GM19035 (cell line): ENCODE results near the gene DHRSX.
"Not testable (repeated sequence)": the region's sequence is repeated elsewhere in the genome, so short reads cannot be mapped to it uniquely, and the experiment has no call there.

Experiments used
- ATAC-seq: cut with Tn5 transposase; IDR thresholded peaks from one replicate; pipeline ENCODE4 v1.9.1; 2021; ENCODE audit not compliant: unreplicated experiment

The DHRSX gene

GRCh38 chrX:2520539-2520938, 19.8 kb upstream of the DHRSX start:
- ATAC-seq = no peak

- ATAC-seq = not testable (repeated sequence)
These were observed 18.9 kb upstream of the DHRSX start for GRCh38 chrX:2519638-2520037.

- peak; percentile 4 for ATAC-seq
These were observed 16.3 kb upstream of the DHRSX start for GRCh38 chrX:2517055-2517454.

- ATAC-seq = peak; percentile 56
These were observed 15.8 kb upstream of the DHRSX start for GRCh38 chrX:2516623-2517022.

- ATAC-seq = no peak
These were observed 13.4 kb upstream of the DHRSX start for GRCh38 chrX:2514131-2514530.

GRCh38 chrX:2513121-2513664, 12.4 kb upstream of the DHRSX start:
- ATAC-seq = no peak

- ATAC-seq = no peak
These were observed 11.7 kb upstream of the DHRSX start for GRCh38 chrX:2512501-2512900.

GRCh38 chrX:2511326-2511725, 10.6 kb upstream of the DHRSX start:
- no peak for ATAC-seq

GRCh38 chrX:2508648-2509335, 8.0 kb upstream of the DHRSX start:
- no peak for ATAC-seq

GRCh38 chrX:2507904-2508627, 7.3 kb upstream of the DHRSX start:
- ATAC-seq = no peak

- ATAC-seq = no peak
These were observed 6.4 kb upstream of the DHRSX start for GRCh38 chrX:2507196-2507595.

- ATAC-seq = not testable (repeated sequence)
These were observed 4.6 kb upstream of the DHRSX start for GRCh38 chrX:2505341-2505740.

- ATAC-seq = no peak
These were observed 4.0 kb upstream of the DHRSX start for GRCh38 chrX:2504706-2505332.

- ATAC-seq = no peak
These were observed 3.1 kb upstream of the DHRSX start for GRCh38 chrX:2503591-2504500.

- no peak for ATAC-seq
These were observed 2.1 kb upstream of the DHRSX start for GRCh38 chrX:2502668-2503519.

GRCh38 chrX:2502120-2502667, 1.4 kb upstream of the DHRSX start:
- no peak for ATAC-seq

- ATAC-seq = no peak
These were observed 855 bp upstream of the DHRSX start for GRCh38 chrX:2501559-2502102.

GRCh38 chrX:2500091-2500802, 529 bp downstream of the DHRSX start:
- ATAC-seq = peak; percentile 53

GRCh38 chrX:2499507-2499906, 1.3 kb downstream of the DHRSX start:
- ATAC-seq = no peak
